Activated CD4-positive, alpha-beta T cell treated with anti-CD3 and anti-CD28 coated beads, Interleukin-2, amount 50 U/mL, for 4 hours (primary cell): ENCODE results near the gene SLC35F2.
"Not testable (repeated sequence)": the region's sequence is repeated elsewhere in the genome, so short reads cannot be mapped to it uniquely, and the experiment has no call there.

Source experiments
- DNase-seq, 2 experiments: peaks; one replicate each; pipeline ENCODE4 v3.0.0-alpha.2; 2020

SLC35F2 gene

GRCh38 chr11:107858217-107859070, at the start of gene SLC35F2:
Gene SLC35F2, minus strand, starts transcription at chr11:107858787. Its CDS starts 20 bp downstream, at chr11:107858767.
- peak; percentile 55 to 56 for DNase-seq

GRCh38 chr11:107908211-107908610, 49.6 kb upstream of the SLC35F2 start:
- DNase-seq, result no peak

- DNase-seq, result no peak
Measured at GRCh38 chr11:107898270-107898669, 39.7 kb upstream of the SLC35F2 start.

- DNase-seq, result no peak
Measured at GRCh38 chr11:107882095-107882820, 23.7 kb upstream of the SLC35F2 start.

- not testable (repeated sequence) for DNase-seq
Measured at GRCh38 chr11:107881471-107881870, 22.9 kb upstream of the SLC35F2 start.

- DNase-seq, result no peak
Measured at GRCh38 chr11:107876141-107876540, 17.6 kb upstream of the SLC35F2 start.

- no peak for DNase-seq
Measured at GRCh38 chr11:107864591-107864990, 6.0 kb upstream of the SLC35F2 start.

GRCh38 chr11:107860688-107861087, 2.1 kb upstream of the SLC35F2 start:
- no peak for DNase-seq

GRCh38 chr11:107860240-107860620, 1.6 kb upstream of the SLC35F2 start:
- DNase-seq, result not testable (repeated sequence)

GRCh38 chr11:107859459-107860239, 1.1 kb upstream of the SLC35F2 start:
- peak; percentile 12 to 15 for DNase-seq

GRCh38 chr11:107857550-107858216, 904 bp downstream of the SLC35F2 start:
- DNase-seq, result no peak

- no peak for DNase-seq
Measured at GRCh38 chr11:107856981-107857517, 1.5 kb downstream of the SLC35F2 start.

GRCh38 chr11:107856180-107856980, 2.2 kb downstream of the SLC35F2 start:
- DNase-seq, result no peak

- no peak for DNase-seq
Measured at GRCh38 chr11:107853070-107853469, 5.5 kb downstream of the SLC35F2 start.

- no peak for DNase-seq
Measured at GRCh38 chr11:107851704-107852310, 6.8 kb downstream of the SLC35F2 start.

- no peak for DNase-seq
Measured at GRCh38 chr11:107849790-107850189, 8.8 kb downstream of the SLC35F2 start.

- no peak for DNase-seq
Measured at GRCh38 chr11:107848345-107848744, 10.2 kb downstream of the SLC35F2 start.

GRCh38 chr11:107847184-107847583, 11.4 kb downstream of the SLC35F2 start:
- DNase-seq, result no peak

- DNase-seq, result no peak
Measured at GRCh38 chr11:107844041-107844440, 14.5 kb downstream of the SLC35F2 start.

GRCh38 chr11:107842412-107843100, 16.0 kb downstream of the SLC35F2 start:
- no peak for DNase-seq
